HCT116 (cell line): Measurements from ENCODE around the gene ZNF358. TPM values are rescaled to one million over a fixed set of nuclear protein-coding genes. Genes with fewer than 3 reads are reported as not detected.

ENCODE experiments used
- ATAC-seq: fragments of 200-7000 bp; cut with Tn5 transposase; 2 replicates; pipeline ENCODE4 v1.9.1; 2020; ENCODE audit warnings: mild to moderate bottlenecking, moderate library complexity
- BruUV-seq: library from RNA; stranded (reverse); fragments of 400-500 nt; replicated peaks from 2 replicates; lab custom pipeline; 2021; lab: Mats Ljungman, UMichigan
- CTCF ChIA-PET: fragments of 300-600 bp; sonication (Branson Sonifier 250); formaldehyde crosslinking; loops from one replicate; lab custom pipeline; 2021; ENCODE audit warnings: antibody characterized with exemption; lab: Charles Lee
- POLR2A ChIA-PET: fragments of 300-600, 350-600 bp; sonication (Branson Sonifier 250); formaldehyde crosslinking; loops from one replicate; lab custom pipeline; 2021; ENCODE audit warnings: antibody characterized with exemption; lab: Charles Lee
- RAD21 ChIA-PET, 2 experiments: fragments of 300-600 bp; sonication (Branson Sonifier 250); formaldehyde crosslinking; loops; one replicate each; lab custom pipeline; 2023; ENCODE audit warnings: low total read pairs in 2 of 2; ENCODE audit not compliant: uncharacterized antibody in 2 of 2, unreplicated experiment in 2 of 2, low non-redundant PET in 1 of 2; lab: Charles Lee
- DNase-seq: peaks from one replicate; pipeline ENCODE4 v3.0.0-alpha.2; 2010; ENCODE audit warnings: low read depth, low spot score
- H2AFZ ChIP-seq: fragments of 200-600 bp; shearing (Covaris generic), sonication (generic); 2 replicates; pipeline ENCODE4 v1.6.1; 2017; ENCODE audit warnings: low read depth, mixed run types, mixed read lengths, antibody characterized with exemption, low read length; ENCODE audit not compliant: poor library complexity, severe bottlenecking
- H3K27ac ChIP-seq: 2 replicates; pipeline ENCODE4 v1.5.1; 2012; ENCODE audit warnings: low read depth, low read length
- H3K27me3 ChIP-seq: fragments of 200-600 bp; sonication (generic); 2 replicates; pipeline ENCODE4 v1.6.1; 2016; ENCODE audit warnings: mixed run types, low read length, mixed read lengths; ENCODE audit not compliant: insufficient read depth
- H3K36me3 ChIP-seq, 2 experiments: fragments of 200-500 bp in 1 of 2; fragments of 200-600 bp in 1 of 2; sonication (Bioruptor generic) in 1 of 2; sonication (generic) in 1 of 2; 2 replicates each; pipeline versions ENCODE4 v1.5.1 to v1.6.1; 2014 to 2016; ENCODE audit warnings: low read length in 2 of 2, inconsistent platforms in 1 of 2, mixed read lengths in 1 of 2, mixed run types in 1 of 2; ENCODE audit not compliant: insufficient read depth in 2 of 2, control insufficient read depth in 1 of 2
- H3K4me1 ChIP-seq, 2 experiments: fragments of 200-600 bp in 1 of 2; sonication (generic) in 1 of 2; 2 replicates each; pipeline versions ENCODE4 v1.5.1 to v1.6.1; 2012 to 2017; ENCODE audit warnings: low read length in 2 of 2, inconsistent platforms in 1 of 2, mild to moderate bottlenecking in 1 of 2, mixed read lengths in 1 of 2, mixed run types in 1 of 2, moderate library complexity in 1 of 2; ENCODE audit not compliant: insufficient read depth in 2 of 2, control insufficient read depth in 1 of 2
- H3K4me2 ChIP-seq: fragments of 200-600 bp; sonication (generic); 2 replicates; pipeline ENCODE4 v1.6.1; 2017; ENCODE audit warnings: mixed run types, low read length, mixed read lengths
- H3K4me3 ChIP-seq, 2 experiments: fragments of 200-600 bp in 1 of 2; sonication (generic) in 1 of 2; replicated peaks in 1 of 2; 2 replicates each; pipeline ENCODE4 v1.5.1; 2011 to 2016; ENCODE audit warnings: low read length in 2 of 2, control low read depth in 1 of 2, low read depth in 1 of 2, mild to moderate bottlenecking in 1 of 2, mixed read lengths in 1 of 2, mixed run types in 1 of 2
- H3K79me2 ChIP-seq: fragments of 200-600 bp; sonication (generic); 2 replicates; pipeline ENCODE4 v1.6.1; 2017; ENCODE audit warnings: mild to moderate bottlenecking, mixed run types, low read length, moderate library complexity, mixed read lengths; ENCODE audit not compliant: insufficient read depth
- H3K9ac ChIP-seq: fragments of 200-600 bp; sonication (generic); 2 replicates; pipeline ENCODE4 v1.6.1; 2016; ENCODE audit warnings: low read length, mixed read lengths
- H3K9me2 ChIP-seq: fragments of 200-600 bp; sonication (generic), shearing (Covaris generic); 2 replicates; pipeline ENCODE4 v1.6.1; 2017; ENCODE audit warnings: mixed run types, mild to moderate bottlenecking, moderate library complexity; ENCODE audit not compliant: insufficient read depth
- H3K9me3 ChIP-seq, 2 experiments: fragments of 200-500 bp in 1 of 2; fragments of 200-600 bp in 1 of 2; sonication (Bioruptor generic) in 1 of 2; sonication (generic) in 1 of 2; 2 replicates each; pipeline ENCODE4 v1.6.1; 2014 to 2017; ENCODE audit warnings: low read length in 2 of 2, mixed read lengths in 2 of 2, inconsistent platforms in 1 of 2, low read depth in 1 of 2, mild to moderate bottlenecking in 1 of 2, mixed run types in 1 of 2, moderate library complexity in 1 of 2; ENCODE audit not compliant: control insufficient read depth in 1 of 2, insufficient read depth in 1 of 2
- H4K20me1 ChIP-seq: fragments of 200-600 bp; sonication (generic), shearing (Covaris generic); 2 replicates; pipeline ENCODE4 v1.6.1; 2017; ENCODE audit warnings: mixed run types, mild to moderate bottlenecking, moderate library complexity; ENCODE audit not compliant: insufficient read depth
- EGR1 ChIP-seq: IDR thresholded peaks from 2 replicates; pipeline ENCODE4 v1.6.1; 2012; ENCODE audit warnings: low read depth
- POLR2A ChIP-seq: IDR thresholded peaks from 2 replicates; pipeline ENCODE4 v1.7.0; 2011; ENCODE audit warnings: borderline replicate concordance; ENCODE audit not compliant: insufficient read depth, insufficient read length; ENCODE audit errors: extremely low read depth
- POLR2AphosphoS5 ChIP-seq: IDR thresholded peaks from 2 replicates; pipeline ENCODE4 v1.6.1; 2011; ENCODE audit warnings: mild to moderate bottlenecking, low read depth, low read length, moderate library complexity
- SIN3A ChIP-seq: IDR thresholded peaks from 2 replicates; pipeline ENCODE4 v1.6.1; 2012; ENCODE audit warnings: low read depth
- SP1 ChIP-seq: IDR thresholded peaks from 2 replicates; pipeline ENCODE4 v1.6.1; 2012; ENCODE audit warnings: low read depth
- intact Hi-C: fragments of 100-400 bp; cut with micrococcal nuclease; formaldehyde crosslinking; loops from 2 replicates; pipeline ENCODE4 v1.10.0; 2022
- total RNA-seq: library from RNA; stranded (reverse); gene quantifications from one replicate; pipeline ENCODE4 v1.2.1, GENCODE V29; 2021; ENCODE audit not compliant: unreplicated experiment
- TF ChIP-seq, protein P1 (sequence below), 3 experiments: fragments of 200-600 bp in 1 of 3; sonication (generic) in 1 of 3; IDR thresholded peaks in 2 of 3; conservative IDR thresholded peaks in 1 of 3; 2 replicates each; pipeline ENCODE4 v1.5.1; 2012 to 2017; ENCODE audit warnings: low read depth in 2 of 3, low read length in 2 of 3, antibody characterized with exemption in 1 of 3, borderline replicate concordance in 1 of 3, control low read depth in 1 of 3, mild to moderate bottlenecking in 1 of 3, mixed read lengths in 1 of 3, mixed run types in 1 of 3, moderate library complexity in 1 of 3; ENCODE audit not compliant: insufficient read depth in 1 of 3
- TF ChIP-seq, protein P2 (sequence below): IDR thresholded peaks from 2 replicates; pipeline ENCODE4 v1.6.1; 2012
- TF ChIP-seq, protein P3 (sequence below): IDR thresholded peaks from 2 replicates; pipeline ENCODE4 v1.6.1; 2011; ENCODE audit warnings: mild to moderate bottlenecking, low read length, moderate library complexity; ENCODE audit not compliant: insufficient replicate concordance; ENCODE audit errors: extremely low read depth

The ZNF358 gene
- total RNA-seq, 1 experiment from 2014 or later = 20.7 TPM

DNA sequence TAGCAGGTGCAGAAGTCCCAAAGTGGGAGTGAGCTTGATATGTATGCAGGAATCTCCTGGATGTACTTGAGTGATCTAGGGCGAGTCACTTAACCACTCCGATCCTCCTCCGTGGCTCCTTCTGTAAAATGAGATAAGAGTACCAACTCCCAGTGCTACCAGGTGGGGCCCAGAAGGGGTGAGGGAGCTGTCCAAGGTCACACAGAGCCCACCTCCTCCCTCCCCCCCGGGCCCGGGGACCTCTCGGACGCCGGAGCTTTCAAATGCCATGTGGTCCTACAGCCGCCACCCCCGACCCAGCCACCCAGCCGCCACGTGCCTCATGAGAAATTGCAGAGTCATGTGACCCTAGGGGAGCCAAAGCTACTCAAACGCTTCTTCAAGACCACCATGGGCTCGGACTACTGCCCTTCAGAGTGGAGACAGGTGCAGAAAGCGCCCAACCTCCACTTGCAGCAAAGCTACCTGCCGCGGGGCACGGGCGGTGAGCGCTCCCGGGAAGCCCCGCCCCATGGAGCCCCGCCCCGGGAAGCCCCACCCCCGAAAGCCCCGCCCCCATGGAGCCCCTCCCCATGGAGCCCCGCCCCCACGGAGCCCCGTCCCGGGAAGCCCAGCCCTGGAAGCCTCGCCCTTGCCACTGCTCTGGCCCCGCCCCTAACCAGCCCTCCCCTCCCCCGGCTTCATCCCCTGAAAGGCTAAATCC lies 10.1 kb upstream of the ZNF358 start:
- H3K27ac ChIP-seq = peak overlapping the region; percentile 62
- peak overlapping the region; percentile 91 for H3K4me2 ChIP-seq

More for the DNA sequence above, 10.1 kb upstream of the ZNF358 start:
- Histone ChIP-seq H3K9me2 (no peaks in the 10 kb centered on the region), H4K20me1 (no peaks in the 10 kb centered on the region), H3K4me1 (peaks cover 26 to 44% of the 10 kb centered on the region in 2 experiments), H3K36me3 (no peaks in the 10 kb centered on the region), H2AFZ (peak overlapping the region; percentile 62), H3K9me3 (no peaks in the 10 kb centered on the region), H3K4me3 (peak overlapping the region; percentile 55 to 63), H3K27me3 (no peaks in the 10 kb centered on the region), H3K79me2 (no peaks in the 10 kb centered on the region), H3K9ac (peak overlapping the region; percentile 68)
- BruUV-seq = TSS peak; percentile 97
- ChIA-PET CTCF (interaction anchor here (0.7 to 1.9 kb wide), 5 partner anchors 9 to 364 kb away, joined by 3 to 10 read pairs (median 4); partner anchors contain the start of gene TRAPPC5), RAD21 (interaction anchor here in 1 of 2 experiments (0.5 kb wide), 1 partner anchor 273 kb away, joined by 3 read pairs; no protein-coding TSS in a partner anchor), POLR2A (interaction anchor here (0.6 to 2.1 kb wide), 4 partner anchors 10 to 100 kb away, joined by 3 to 9 read pairs (median 6); partner anchors contain the start of genes MCOLN1 and ZNF358)
- TF ChIP-seq, protein P1, sequence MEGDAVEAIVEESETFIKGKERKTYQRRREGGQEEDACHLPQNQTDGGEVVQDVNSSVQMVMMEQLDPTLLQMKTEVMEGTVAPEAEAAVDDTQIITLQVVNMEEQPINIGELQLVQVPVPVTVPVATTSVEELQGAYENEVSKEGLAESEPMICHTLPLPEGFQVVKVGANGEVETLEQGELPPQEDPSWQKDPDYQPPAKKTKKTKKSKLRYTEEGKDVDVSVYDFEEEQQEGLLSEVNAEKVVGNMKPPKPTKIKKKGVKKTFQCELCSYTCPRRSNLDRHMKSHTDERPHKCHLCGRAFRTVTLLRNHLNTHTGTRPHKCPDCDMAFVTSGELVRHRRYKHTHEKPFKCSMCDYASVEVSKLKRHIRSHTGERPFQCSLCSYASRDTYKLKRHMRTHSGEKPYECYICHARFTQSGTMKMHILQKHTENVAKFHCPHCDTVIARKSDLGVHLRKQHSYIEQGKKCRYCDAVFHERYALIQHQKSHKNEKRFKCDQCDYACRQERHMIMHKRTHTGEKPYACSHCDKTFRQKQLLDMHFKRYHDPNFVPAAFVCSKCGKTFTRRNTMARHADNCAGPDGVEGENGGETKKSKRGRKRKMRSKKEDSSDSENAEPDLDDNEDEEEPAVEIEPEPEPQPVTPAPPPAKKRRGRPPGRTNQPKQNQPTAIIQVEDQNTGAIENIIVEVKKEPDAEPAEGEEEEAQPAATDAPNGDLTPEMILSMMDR (IDR thresholded peaks at IDR 0.05 in 2 of 3, conservative IDR thresholded peaks at IDR 0.05 in 1 of 3; ENCODE audit: borderline replicate concordance in 1 of 3, insufficient read depth in 1 of 3, low read depth in 2 of 3, low read length in 2 of 3) = no peak
- TF ChIP-seq, protein P2, sequence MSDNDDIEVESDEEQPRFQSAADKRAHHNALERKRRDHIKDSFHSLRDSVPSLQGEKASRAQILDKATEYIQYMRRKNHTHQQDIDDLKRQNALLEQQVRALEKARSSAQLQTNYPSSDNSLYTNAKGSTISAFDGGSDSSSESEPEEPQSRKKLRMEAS = peak; percentile 91
- TF ChIP-seq SIN3A (no peak), POLR2A (peak; percentile 31), EGR1 (no peak), SP1 (peak; percentile 15; the same call in 1 of the 2 replicates), POLR2AphosphoS5 (peak; percentile 75)
- TF ChIP-seq, protein P3, sequence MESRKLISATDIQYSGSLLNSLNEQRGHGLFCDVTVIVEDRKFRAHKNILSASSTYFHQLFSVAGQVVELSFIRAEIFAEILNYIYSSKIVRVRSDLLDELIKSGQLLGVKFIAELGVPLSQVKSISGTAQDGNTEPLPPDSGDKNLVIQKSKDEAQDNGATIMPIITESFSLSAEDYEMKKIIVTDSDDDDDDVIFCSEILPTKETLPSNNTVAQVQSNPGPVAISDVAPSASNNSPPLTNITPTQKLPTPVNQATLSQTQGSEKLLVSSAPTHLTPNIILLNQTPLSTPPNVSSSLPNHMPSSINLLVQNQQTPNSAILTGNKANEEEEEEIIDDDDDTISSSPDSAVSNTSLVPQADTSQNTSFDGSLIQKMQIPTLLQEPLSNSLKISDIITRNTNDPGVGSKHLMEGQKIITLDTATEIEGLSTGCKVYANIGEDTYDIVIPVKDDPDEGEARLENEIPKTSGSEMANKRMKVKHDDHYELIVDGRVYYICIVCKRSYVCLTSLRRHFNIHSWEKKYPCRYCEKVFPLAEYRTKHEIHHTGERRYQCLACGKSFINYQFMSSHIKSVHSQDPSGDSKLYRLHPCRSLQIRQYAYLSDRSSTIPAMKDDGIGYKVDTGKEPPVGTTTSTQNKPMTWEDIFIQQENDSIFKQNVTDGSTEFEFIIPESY = no peak
- ATAC-seq (peak; percentile 46), DNase-seq (no peak)
- intact Hi-C loops = loop anchor here (2.0 kb wide), 1 partner anchor 29 kb away; the partner anchor contains the start of gene PNPLA6
